Activated CD4-positive, alpha-beta T cell treated with anti-CD3 and anti-CD28 coated beads, Interleukin-2, amount 10 ng/mL, durations not matched to agents 7 days and 5 days (primary cell): ENCODE results near the gene SPDYE18. TPM values are rescaled to one million over a fixed set of nuclear protein-coding genes. Genes with fewer than 3 reads are reported as not detected.

Experiments
- total RNA-seq, 2 experiments: library from RNA; stranded (reverse); gene quantifications; one replicate each; pipeline ENCODE4 v1.2.3, GENCODE V29; 2021

SPDYE18 gene
- total RNA-seq, 2 experiments from 2014 or later: 0.60 to 0.65 TPM

Other genes with a start within 250 kb of the SPDYE18 start
- gene SPDYE17, start 30.2 kb downstream of the SPDYE18 start, total RNA-seq: not detected
- gene CCDC146, start 60.1 kb upstream of the SPDYE18 start, total RNA-seq: 10 to 100 TPM in 1 of 2 experiments, 1 to 10 TPM in 1; 9.2 to 10.5 TPM
- 1 to 10 TPM; 1.1 to 1.3 TPM for gene FGL2, start 137.3 kb upstream of the SPDYE18 start, total RNA-seq